Subcutaneous adipose tissue (tissue), 4 donors: ENCODE results near the gene SP140. TPM values are rescaled to one million over a fixed set of nuclear protein-coding genes. Genes with fewer than 3 reads are reported as not detected.

Experiments used
- total RNA-seq, 4 donors: library from RNA; depleted of rRNA; stranded (reverse); fragments of >200 nt; gene quantifications; one replicate each; pipeline ENCODE4 v1.1.0, GENCODE V29; 2016
- TF ChIP-seq, protein P1 (sequence below): fragments of 450-650 bp; IDR thresholded peaks from one replicate; pipeline ENCODE4 v1.5.1; 2016; ENCODE audit warnings: low read depth, mild to moderate bottlenecking, control low read depth, antibody characterized with exemption, moderate library complexity

Gene SP140
- total RNA-seq, 4 donors from 2014 or later = 0.19 to 4.2 (median 2.9) TPM

GRCh38 chr2:230227216-230227615, 1.7 kb downstream of the SP140 start:
- TF ChIP-seq, protein P1, sequence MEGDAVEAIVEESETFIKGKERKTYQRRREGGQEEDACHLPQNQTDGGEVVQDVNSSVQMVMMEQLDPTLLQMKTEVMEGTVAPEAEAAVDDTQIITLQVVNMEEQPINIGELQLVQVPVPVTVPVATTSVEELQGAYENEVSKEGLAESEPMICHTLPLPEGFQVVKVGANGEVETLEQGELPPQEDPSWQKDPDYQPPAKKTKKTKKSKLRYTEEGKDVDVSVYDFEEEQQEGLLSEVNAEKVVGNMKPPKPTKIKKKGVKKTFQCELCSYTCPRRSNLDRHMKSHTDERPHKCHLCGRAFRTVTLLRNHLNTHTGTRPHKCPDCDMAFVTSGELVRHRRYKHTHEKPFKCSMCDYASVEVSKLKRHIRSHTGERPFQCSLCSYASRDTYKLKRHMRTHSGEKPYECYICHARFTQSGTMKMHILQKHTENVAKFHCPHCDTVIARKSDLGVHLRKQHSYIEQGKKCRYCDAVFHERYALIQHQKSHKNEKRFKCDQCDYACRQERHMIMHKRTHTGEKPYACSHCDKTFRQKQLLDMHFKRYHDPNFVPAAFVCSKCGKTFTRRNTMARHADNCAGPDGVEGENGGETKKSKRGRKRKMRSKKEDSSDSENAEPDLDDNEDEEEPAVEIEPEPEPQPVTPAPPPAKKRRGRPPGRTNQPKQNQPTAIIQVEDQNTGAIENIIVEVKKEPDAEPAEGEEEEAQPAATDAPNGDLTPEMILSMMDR = no peak

- TF ChIP-seq, protein P1 = no peak
Observed at GRCh38 chr2:230230087-230230486, 4.6 kb downstream of the SP140 start.

DNA sequence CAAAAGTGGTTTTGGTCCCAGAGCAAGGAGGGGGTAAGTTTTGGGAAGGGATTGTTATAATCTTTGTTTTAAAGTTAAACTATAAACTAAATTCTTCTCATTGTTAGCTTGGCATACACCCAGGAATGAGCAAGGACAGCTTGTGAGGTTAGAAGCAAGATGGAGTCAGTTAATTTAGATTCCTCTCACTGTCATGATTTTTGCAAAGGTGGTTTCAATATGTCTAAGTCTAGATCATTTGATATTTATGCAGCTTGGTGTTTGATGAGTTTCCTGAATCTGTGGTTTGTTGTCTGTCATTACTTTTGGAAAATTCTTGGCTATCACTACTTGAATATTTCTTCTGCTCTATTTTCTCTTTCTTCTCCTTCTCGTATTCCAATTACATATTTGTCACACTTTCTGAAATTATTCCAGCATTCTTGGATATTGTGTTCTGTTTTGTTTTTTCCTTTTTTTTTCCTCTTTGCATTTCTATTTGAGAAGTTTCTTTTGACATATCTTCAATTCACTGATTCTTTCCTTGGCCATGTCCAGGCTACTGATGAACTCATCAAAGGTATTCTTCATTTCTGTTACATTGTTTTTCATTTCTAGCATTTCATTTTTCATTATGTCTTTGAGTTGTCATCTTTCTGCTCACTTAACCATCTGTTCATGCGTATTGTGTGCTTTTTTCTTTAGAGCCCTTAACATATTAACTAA, 5.1 kb downstream of the SP140 start:
- TF ChIP-seq, protein P1 = no peak

GRCh38 chr2:230231251-230231650, 5.7 kb downstream of the SP140 start:
- TF ChIP-seq, protein P1 = no peak

DNA sequence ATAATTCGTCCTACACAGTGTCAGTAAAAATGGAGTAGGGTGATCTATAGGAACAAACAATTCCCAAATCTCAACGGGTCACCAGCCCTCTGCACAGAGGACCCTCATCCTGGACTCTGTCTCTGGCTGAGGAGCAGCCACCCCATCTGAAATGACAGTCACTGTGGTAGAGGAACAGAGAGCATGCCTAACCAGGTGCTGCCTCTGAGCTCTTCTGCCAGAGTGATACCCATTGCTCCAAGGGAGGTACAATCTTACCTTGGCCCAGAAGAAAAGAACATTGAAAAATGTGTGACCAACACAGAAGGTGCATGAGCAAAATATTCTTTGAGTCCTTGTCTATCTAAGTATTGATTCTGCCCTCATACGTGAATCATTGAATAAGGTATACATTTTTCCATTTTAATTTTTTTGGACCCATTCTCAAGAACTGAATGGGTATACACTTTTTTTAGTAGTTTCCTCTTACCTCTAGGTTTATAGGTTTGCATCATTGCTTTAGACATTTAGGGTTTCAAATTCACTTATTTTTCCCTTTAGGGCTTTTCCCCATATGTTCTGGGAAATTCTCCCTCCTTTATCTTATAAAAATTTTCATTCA, 8.7 kb downstream of the SP140 start:
- TF ChIP-seq, protein P1 = no peak

DNA sequence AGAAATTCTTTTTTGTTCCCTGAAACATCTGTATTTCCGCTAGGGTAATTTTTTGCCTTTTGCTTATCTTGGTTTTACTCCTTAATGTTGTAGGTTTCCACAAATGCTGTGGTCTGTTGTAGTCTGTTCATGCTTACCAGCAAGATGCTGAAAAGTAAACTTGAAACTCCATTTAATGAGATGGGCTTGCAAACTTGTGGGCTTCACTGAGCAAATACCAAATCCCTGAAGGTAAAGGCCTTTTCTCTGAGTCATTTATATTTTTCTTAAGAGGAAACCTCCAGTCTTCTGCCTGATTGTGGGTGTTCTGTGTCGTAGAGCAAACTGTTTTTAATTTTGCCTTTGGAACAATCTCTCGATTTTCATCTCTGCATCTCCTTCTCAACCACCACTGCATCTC, 9.3 kb downstream of the SP140 start:
- TF ChIP-seq, protein P1 = no peak

DNA sequence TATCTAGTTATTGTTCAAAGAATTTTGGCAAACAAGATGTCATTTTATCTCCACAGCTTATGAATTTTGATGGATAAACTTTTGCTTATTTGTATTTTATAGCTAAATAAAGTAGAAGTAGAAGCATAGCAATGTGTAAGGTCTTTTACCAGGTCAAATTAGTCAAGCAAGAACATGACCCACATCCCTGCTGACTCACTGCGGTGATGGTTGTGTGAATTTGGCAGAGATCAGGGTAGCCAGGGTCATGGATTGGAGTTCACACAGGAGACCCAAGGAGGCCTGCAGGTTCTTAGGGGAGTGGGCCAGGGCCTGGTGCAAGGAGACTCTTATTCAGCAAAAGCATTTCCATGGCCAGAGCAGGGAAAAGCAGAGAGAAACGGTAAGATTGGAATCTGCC, 18.7 kb downstream of the SP140 start:
- TF ChIP-seq, protein P1 = no peak
